Stimulated activated CD4-positive, alpha-beta T cell treated with anti-CD3 and anti-CD28 coated beads, Interleukin-1b, Interleukin-23, amount 100 ng/mL, for 1 hour (primary cell): ENCODE results near the gene ZNF74.
"Not testable (repeated sequence)": the region's sequence is repeated elsewhere in the genome, so short reads cannot be mapped to it uniquely, and the experiment has no call there.

Source experiments
- DNase-seq, 2 donors: peaks; one replicate each; pipeline ENCODE4 v3.0.0-alpha.2; 2020; ENCODE audit warnings: low read depth in 2 of 2

ZNF74 gene

DNA sequence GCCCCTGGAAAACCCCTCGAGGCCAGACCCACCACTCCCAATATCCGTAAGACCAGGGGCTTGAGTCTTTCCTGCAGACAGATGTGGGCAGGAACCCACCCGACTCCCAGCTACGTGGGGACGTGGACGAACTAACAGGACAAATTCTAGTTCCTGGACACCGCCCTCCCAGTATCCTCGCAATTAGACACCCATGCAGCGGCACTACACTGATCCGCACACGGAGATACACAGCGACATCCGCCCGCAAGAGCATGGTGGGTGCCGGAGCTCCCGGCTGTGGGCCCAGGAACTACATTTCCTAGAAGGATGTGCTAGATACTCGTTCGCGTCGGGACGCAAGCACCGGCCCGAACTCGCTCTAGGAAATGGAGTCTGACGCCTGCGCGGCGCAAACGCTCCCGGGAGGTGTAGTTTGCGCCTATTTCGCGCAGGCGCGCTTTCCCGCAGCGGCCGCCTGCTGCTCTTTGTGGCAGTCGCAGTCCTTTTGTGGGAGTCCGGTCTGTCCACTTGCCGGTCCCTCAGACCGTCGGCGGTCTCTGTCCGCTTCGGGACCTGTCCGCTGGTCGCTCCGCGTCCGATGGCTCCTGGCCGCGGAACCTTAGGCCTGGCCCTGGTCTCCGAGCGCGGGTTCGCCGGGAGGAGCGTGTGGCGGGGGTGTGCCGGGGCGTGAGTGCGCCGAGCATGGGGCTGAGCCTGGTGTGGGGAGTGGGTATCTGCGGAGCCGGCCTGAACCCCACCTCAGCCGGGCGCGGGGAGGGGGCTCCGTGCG is at the start of gene ZNF74:
Gene ZNF74 (plus strand): TSS at position 447 of the 772 bp plus-strand sequence. CDS start 478 bp downstream, outside the sequence.
- peak; percentile 61 to 62 for DNase-seq

DNA sequence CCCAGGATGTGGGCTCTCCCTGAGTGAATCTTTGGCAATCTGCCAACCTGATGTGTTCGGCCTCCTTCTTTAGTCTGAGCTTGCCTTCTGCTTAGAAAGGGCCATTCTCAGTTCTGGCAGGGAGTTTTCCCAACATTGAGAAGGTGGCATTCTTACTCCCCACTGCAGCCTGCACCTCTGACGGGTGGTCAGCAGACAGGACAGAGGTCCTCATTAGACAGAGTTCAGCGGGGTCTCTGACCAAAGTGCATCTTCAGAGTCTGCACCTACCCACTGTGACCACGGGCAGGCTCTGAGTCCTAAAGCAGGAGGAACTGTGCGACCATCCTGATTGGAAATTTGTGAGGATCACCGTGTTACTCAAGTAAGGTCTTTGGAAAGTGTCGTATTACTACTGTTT is 47.4 kb upstream of the ZNF74 start:
- not testable (repeated sequence) for DNase-seq

DNA sequence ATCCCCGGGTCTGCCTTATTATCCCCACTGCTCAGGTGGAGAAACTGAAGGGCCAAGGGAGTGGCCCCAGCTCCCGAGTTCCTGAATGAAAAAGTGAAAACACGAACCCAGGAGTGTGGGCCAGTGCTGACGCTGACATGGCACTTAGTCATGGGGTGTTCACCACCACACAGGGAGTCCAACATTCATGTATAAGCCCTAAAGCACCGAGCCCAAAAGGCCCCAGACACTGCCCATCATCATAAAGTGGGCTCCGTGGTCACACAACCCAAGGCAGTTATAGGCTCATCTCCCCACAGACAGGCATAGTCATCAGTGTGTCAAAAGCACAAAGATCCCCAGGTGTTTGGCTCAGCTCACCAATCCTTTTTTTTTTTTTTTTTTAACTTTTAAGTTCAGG is 41.4 kb upstream of the ZNF74 start:
- not testable (repeated sequence) for DNase-seq

DNA sequence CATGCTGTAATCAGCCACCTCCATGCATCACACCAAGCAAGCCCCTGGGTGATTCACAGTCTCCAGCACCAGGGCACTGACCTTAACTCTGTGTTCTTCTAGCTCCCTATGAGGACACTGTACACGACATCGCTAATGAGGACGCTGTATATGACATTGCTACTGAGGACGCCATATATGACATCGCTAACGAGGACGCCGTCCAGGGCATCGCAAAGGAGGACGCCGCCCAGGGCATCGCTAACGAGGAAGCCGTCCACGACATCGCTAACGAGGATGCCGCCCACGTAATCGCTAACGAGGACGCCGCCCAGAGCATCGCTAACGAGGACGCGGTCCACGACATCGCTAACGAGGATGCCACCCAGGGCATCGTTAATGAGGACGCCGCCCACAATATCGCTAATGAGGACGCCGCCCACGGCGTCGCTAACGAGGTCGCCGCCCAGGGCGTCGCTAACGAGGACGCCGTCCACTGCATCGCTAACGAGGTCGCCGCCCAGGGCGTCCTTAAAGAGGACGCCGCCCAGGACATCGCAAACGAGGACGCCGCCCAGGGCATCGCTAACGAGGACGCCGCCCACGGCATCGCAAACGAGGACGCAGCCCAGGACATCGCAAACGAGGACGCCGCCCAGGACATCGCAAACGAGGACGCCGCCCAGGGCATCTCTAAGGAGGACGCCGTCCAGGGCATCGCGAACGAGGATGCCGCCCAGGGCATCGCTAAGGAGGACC is 39.5 kb upstream of the ZNF74 start:
- no peak for DNase-seq

DNA sequence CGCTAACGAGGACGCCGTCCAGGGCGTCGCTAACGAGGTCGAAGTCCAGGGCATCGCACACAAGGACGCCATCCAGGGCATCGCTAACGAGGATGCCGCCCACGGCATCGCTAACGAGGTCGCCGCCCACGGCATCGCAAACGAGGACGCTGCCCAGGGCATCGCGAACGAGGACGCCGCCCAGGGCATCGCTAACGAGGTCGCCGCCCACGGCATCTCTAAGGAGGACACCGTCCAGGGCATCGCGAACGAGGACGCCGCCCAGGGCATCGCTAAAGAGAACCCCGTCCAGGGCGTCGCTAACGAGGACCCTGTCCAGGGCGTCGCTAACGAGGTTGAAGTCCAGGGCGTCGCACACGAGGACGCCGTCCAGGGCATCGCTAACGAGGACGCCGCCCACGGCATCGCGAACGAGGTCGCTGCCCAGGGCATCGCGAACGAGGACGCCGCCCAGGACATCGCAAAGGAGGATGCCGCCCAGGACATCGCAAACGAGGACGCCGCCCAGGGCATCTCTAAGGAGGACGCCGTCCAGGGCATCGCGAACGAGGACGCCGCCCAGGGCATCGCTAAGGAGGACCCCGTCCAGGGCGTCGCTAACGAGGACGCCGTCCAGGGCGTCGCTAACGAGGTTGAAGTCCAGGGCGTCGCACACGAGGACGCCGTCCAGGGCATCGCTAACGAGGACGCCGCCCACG is 37.9 kb upstream of the ZNF74 start:
- DNase-seq: not testable (repeated sequence)

DNA sequence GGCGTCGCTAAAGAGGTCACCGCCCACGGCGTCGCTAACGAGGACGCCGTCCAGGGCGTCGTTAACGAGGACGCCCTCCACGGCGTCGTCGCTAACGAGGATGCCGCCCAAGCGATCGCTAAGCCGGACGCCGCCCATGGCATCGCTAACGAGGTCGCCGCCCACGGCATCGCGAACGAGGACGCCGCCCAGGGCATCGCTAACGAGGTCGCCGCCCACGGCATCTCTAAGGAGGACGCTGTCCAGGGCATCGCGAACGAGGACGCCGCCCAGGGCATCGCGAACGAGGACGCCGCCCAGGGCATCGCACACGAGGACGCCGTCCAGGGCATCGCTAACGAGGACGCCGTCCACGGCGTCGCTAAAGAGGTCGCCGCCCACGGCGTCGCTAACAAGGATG is 37.0 kb upstream of the ZNF74 start:
- not testable (repeated sequence) for DNase-seq

DNA sequence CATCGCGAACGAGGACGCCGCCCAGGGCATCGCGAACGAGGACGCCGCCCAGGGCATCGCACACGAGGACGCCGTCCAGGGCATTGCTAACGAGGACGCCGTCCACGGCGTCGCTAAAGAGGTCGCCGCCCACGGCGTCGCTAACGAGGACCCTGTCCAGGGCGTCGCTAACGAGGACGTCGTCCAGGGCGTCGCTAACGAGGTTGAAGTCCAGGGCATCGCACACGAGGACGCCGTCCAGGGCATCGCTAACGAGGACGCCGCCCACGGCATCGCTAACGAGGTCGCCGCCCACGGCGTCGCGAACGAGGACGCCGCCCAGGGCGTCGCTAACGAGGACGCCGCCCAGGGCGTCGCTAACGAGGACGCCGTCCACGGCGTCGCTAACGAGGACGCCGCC is 36.0 kb upstream of the ZNF74 start:
- DNase-seq: not testable (repeated sequence)

DNA sequence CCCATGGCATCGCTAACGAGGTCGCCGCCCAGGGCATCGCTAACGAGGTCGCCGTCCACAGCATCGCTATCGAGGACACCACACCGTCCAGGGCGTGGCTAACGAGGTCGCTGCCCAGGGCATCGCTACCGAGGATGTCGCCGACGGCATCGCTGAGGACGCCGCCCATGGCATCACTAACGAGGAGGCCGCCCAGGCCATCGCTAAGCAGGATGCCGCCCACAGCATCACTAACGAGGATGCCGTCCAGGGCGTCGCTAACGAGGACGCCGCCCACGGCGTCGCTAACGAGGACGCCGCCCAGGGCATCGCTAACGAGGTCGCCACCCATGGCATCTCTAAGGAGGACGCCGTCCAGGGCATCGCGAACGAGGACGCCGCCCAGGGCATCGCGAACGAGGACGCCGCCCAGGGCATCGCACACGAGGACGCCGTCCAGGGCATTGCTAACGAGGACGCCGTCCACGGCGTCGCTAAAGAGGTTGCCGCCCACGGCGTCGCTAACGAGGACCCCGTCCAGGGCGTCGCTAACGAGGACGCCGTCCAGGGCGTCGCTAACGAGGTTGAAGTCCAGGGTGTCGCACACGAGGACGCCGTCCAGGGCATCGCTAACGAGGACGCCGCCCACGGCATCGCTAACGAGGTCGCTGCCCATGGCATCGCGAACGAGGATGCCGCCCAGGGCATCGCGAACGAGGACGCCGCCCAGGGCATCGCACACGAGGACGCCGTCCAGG is 35.3 kb upstream of the ZNF74 start:
- not testable (repeated sequence) for DNase-seq

DNA sequence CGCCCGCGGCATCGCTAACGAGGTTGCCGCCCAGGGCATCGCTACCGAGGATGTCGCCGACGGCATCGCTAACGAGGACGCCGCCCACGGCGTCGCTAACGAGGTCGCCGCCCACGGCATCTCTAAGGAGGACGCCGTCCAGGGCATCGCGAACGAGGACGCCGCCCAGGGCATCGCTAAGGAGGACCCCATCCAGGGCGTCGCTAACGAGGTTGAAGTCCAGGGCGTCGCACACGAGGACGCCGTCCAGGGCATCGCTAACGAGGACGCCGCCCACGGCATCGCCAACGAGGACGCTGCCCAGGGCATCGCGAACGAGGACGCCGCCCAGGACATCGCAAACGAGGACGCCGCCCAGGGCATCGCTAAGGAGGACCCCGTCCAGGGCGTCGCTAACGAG is 33.7 kb upstream of the ZNF74 start:
- DNase-seq: not testable (repeated sequence)

DNA sequence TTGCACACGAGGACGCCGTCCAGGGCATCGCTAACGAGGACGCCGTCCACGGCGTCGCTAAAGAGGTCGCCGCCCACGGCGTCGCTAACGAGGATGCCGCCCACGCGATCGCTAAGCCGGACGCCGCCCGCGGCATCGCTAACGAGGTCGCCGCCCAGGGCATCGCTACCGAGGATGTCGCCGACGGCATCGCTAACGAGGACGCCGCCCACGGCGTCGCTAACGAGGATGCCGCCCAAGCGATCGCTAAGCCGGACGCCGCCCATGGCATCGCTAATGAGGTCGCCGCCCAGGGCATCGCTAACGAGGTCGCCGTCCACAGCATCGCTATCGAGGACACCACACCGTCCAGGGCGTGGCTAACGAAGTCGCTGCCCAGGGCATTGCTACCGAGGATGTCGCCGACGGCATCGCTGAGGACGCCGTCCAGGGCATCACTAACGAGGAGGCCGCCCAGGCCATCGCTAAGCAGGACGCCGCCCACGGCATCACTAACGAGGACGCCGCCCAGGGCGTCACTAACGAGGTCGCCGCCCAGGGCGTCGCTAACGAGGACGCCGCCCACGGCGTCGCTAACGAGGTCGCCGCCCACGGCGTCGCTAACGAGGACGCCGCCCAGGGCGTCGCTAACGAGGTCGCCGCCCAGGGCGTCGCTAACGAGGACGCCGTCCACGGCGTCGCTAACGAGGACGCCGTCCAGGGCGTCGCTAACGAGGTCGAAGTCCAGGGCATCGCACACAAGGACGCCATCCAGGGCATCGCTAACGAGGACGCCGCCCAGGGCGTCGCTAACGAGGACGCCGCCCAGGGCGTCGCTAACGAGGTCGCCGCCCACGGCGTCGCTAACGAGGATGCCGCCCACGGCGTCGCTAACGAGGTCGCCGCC is 32.8 kb upstream of the ZNF74 start:
- not testable (repeated sequence) for DNase-seq

DNA sequence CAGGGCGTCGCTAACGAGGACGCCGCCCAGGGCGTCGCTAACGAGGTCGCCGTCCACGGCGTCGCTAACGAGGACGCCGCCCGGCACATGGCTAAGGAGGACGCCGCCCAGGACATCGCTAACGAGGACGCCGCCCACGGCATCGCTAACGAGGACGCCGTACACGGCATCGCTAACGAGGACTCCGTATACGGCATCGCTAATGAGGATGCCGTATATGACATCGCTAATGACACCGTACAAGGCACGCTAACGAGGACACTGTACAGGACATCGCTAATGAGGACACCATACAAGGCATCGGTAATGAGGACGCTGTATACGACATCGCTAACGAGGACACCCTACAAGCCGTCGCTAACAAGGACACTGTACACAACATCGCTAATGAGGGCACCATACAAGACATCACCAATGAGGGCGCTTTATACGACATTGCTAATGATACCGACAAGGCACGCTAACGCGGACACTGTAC is 32.2 kb upstream of the ZNF74 start:
- DNase-seq: not testable (repeated sequence)

DNA sequence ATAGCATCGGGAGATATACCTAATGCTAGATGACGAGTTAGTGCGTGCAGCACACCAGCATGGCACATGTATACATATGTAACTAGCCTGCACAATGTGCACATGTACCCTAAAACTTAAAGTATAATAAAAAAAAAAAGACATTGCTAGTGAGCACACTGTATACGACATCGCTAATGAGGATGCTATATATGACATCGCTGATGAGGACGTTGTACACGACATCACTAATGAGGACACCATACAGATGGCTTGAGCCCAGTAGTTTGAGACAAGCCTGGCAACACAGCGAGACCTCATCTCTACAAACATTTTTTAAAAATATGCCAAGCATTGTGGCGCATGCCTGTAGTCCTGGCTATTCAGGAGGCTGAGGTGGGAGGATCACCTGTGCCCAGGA is 31.5 kb upstream of the ZNF74 start:
- DNase-seq: not testable (repeated sequence)

DNA sequence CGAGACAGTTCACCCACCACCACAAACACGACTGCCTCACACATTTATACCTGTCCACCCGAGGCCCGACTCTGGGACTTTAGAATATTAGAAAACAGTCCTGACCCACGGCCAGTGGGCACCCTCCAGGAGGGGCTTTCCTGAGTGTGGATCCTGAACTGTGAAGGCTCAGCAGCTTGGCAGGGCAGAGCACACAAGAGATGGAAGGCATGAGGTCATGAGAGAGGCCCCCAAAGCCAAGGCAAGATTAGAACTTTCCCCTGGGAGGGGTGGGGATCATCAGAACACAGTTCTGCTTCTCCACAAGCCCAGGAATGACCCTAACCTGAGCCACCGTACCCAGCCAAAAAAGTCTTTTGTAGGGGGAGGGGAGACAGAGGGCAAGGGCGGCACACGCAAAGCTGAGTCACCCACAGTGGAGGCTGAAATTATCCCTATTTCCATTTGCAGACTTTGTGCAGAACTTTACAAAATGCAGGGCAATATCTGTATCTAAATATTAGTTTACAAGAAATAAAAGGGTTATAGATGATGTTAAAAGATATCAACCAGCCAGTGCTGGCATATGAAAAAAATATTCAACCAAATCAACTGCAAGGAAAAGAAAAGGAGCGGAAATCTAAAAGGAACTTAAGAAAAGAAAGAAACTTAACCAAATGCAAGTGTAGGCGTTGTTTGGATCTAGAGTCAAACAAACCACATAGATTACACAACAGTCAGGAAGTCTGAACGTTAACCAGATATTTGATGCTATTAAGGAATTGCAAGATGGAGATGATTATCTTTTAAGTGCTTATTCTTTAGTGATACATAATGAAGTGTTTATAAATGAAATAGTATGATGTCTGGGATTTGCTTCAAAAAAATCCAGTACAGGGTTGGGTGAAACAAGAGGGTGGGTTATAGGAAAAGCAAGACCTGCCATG is 29.4 kb upstream of the ZNF74 start:
- DNase-seq: not testable (repeated sequence)

DNA sequence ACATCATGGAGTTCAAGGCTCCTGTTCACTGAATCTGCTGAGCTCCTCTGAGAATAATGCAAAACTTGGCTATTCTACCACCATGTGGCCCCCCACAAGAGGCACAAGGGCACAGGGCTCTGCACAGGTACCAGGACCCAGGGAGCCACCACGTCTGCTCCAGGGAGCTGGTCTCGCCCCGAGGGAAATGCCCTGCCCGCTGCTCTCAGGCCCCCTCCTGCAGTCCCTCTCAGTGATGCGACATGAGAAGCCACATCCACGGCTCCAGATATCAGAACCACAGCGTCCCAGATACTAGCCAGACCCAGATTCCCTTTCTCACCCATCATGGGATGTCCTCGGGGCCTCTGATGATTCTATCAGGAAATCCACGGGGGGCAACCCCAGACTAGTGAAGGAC is 27.1 kb upstream of the ZNF74 start:
- DNase-seq: not testable (repeated sequence)

DNA sequence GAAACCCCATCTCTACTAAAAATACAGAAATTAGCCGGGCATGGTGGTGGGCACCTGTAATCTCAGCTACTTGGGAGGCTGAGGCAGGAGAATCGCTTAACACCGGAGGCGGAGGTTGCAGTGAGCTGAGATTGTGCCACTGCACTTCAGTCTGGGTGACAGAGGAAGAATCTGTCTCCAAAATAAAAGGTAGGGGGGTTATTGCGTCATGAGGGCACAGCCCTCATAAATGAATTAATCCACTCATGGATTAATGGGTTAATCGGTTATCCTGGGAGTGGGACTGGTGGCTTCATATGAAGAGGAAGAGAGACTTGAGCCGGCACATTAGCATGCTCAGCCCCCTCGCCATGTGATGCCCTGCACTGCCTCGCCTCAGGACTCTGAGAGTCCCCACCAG is 25.1 kb upstream of the ZNF74 start:
- not testable (repeated sequence) for DNase-seq

DNA sequence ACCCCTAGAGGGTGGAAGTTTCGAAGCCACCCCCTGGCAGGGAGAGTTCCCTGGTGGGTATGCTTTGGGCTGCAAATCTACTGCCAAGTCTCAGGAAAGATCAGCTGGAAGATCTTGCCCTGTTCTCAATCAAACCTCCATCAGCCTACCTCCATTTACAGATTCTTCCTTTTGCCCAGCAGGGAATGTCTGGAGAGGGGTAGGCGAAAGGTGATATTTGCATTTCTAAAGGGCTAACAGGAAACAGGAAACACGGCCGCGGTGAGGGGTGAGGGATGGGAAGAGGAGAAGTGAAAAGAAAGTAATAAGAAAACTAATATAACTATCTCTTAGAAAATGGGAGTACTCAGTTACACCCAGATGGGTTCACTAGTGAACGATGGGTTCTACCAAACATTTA is 22.3 kb upstream of the ZNF74 start:
- DNase-seq: not testable (repeated sequence)

DNA sequence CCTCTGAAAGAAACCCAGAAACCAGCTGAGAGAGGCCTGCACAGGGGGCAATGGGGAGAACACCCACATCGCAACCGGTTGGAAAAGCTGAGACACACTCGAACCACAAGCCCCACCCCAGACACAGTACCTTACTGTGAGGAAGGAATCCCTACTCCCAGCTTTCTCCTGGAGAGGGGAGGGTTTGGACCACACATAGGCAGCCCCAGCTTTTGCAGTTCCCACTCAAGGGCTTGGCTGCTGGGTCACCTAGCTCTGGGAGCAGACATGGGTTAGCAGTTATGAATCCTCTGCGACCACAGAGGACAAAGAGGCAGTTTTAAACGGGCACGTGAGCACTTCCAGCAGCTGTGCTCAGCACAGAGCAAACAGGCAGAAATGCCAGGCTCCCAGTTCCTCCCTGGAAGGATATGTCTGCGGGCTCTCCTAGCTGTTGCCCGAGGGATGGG is 21.5 kb upstream of the ZNF74 start:
- not testable (repeated sequence) for DNase-seq

DNA sequence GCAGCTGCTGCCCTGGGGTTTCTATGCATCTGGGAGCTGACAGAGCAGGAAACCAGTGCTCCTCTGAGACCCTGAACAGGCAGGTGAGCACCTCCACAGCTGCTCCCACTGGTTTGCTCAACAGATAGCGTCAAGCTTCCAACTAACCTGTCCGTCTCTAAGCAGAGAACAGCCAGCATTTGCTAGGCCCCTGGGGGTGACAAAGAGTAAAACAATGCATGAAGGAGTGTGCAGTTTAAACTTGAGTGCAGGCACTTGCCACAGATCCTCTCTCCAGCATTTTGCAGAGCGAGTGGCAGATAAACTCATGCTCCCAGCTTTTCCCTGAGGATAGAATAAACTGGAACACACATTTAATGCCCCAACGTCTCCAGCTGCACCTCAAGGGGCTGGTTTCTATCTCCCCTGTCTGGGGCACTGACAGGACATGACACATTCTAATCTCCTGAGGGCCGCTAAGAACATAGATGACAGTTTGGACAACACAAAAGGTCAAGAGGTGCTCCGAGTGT is 20.7 kb upstream of the ZNF74 start:
- DNase-seq: not testable (repeated sequence)

DNA sequence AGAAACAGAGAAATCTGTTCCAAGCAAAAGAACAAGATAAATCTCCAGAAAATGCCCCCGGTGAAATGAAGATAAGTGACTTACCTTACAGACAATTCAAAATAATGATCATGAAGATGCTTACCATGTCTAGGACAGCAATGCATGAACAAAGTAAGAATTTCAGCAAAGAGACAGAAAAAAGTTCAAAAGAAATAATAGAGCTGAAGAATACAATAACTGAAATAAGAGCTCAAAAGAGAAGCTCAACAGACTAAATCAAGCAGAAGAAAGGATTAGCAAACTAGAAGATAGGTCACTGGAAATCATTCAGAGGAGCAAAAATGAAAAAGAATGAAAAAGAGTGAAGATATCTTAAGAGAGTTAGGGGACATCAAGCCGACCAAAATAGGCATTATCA is 19.8 kb upstream of the ZNF74 start:
- not testable (repeated sequence) for DNase-seq
